ENCODE results near the gene NEK7. TPM values are rescaled to one million over a fixed set of nuclear protein-coding genes. Genes with fewer than 3 reads are reported as not detected.

NEK7 gene
- polyA plus RNA-seq, 1 donor (not counting 4 experiments of a cell fraction or from before 2014, with no cell fraction given): 56.8 TPM

DNA sequence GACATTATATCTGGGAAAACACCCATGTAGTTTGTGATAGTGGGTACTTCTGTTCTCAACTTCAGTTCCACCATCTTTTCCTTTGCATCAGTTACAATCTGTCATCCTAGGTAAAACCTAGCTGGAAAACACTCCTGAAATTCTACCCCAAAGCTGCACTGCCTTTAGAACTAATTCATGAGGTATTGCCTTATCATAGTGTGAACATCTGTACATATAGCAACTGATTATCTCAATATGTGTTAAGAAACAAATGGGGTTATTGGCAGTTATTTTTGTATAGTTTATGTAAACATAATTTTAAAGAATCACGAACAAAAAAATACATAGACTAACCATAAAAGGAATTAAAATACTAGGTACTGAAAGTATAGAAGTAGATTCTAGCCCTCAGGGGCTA lies 6.4 kb upstream of the NEK7 start:
- no peaks in the 10 kb centered on the region for H3K36me3 ChIP-seq (ENCODE audit: control insufficient read depth in 2 of 2, extremely low read depth in 1 of 2, insufficient read depth in 2 of 2, low read length in 2 of 2)
- H3K9me3 ChIP-seq (ENCODE audit: control insufficient read depth, low read depth, low read length): no peaks in the 10 kb centered on the region
- H4K20me1 ChIP-seq (ENCODE audit: control insufficient read depth, extremely low read depth, insufficient read depth, low read length): no peaks in the 10 kb centered on the region
- dilution Hi-C loops (cut with MboI; ENCODE audit: extremely low pct_ligation_motif_present, low sequenced_read_pairs): no loop called here
- no peaks in the 10 kb centered on the region for H3K79me2 ChIP-seq (ENCODE audit: control insufficient read depth, insufficient read depth, low read length)
- no peak for DNase-seq (ENCODE audit: low read depth, low spot score)
- no peaks in the 10 kb centered on the region for H3K4me1 ChIP-seq (ENCODE audit: control insufficient read depth, extremely low read depth, insufficient read depth, low read length)
- no peak overlapping the region for H2AFZ ChIP-seq (ENCODE audit: control insufficient read depth, low read length)
- no peak overlapping the region for H3K4me3 ChIP-seq (ENCODE audit: control insufficient read depth in 2 of 3, extremely low read depth in 1 of 3, insufficient read depth in 2 of 3, low read depth in 1 of 3, low read length in 3 of 3)
- no peak overlapping the region for H3K27ac ChIP-seq (ENCODE audit: control insufficient read depth, insufficient read depth, low read length)
- H3K9ac ChIP-seq (ENCODE audit: control insufficient read depth, extremely low read depth, insufficient read depth, low read length): no peak overlapping the region
- no peak for FAIRE-seq
- H3K9me1 ChIP-seq (ENCODE audit: control insufficient read depth, extremely low read depth, insufficient read depth, low read length): no peaks in the 10 kb centered on the region
- no peaks in the 10 kb centered on the region for H3K27me3 ChIP-seq (ENCODE audit: control insufficient read depth, extremely low read depth, insufficient read depth, low read length)
- no peak overlapping the region for H3K4me2 ChIP-seq (ENCODE audit: control insufficient read depth, extremely low read depth, insufficient read depth, low read depth, low read length)
- TF ChIP-seq, protein P1, sequence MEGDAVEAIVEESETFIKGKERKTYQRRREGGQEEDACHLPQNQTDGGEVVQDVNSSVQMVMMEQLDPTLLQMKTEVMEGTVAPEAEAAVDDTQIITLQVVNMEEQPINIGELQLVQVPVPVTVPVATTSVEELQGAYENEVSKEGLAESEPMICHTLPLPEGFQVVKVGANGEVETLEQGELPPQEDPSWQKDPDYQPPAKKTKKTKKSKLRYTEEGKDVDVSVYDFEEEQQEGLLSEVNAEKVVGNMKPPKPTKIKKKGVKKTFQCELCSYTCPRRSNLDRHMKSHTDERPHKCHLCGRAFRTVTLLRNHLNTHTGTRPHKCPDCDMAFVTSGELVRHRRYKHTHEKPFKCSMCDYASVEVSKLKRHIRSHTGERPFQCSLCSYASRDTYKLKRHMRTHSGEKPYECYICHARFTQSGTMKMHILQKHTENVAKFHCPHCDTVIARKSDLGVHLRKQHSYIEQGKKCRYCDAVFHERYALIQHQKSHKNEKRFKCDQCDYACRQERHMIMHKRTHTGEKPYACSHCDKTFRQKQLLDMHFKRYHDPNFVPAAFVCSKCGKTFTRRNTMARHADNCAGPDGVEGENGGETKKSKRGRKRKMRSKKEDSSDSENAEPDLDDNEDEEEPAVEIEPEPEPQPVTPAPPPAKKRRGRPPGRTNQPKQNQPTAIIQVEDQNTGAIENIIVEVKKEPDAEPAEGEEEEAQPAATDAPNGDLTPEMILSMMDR (optimal IDR thresholded peaks at IDR 0.05 in 1 of 3, IDR thresholded peaks at IDR 0.05 in 1 of 3, conservative IDR thresholded peaks at IDR 0.05 in 1 of 3; ENCODE audit: extremely low read depth in 1 of 3, insufficient read depth in 2 of 3, low read length in 3 of 3): no peak
- TF ChIP-seq EZH2 (IDR thresholded peaks at IDR 0.05; ENCODE audit: low read length): no peak

DNA sequence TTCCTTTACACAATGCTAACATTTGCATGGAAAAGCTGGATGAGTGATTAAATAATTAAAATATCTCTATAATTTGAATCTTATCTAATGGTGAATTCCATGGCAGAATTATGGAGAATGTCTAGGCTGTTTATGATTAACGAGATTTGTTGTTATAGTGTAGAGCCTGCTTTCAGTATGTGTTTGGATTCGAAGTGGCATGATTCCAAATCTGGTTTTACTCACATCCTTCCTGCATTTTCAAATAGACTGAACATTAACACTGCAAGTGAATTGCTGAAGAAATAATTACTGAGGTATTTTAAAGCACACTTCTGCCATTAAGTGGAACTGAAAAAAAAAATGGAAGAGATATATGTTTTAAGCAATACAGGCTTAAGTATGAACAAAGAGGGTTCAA lies 5.1 kb upstream of the NEK7 start:
- no peaks in the 10 kb centered on the region for H3K9me3 ChIP-seq (ENCODE audit: control insufficient read depth, low read depth, low read length)
- FAIRE-seq: no peak
- H3K79me2 ChIP-seq (ENCODE audit: control insufficient read depth, insufficient read depth, low read length): no peaks in the 10 kb centered on the region
- no peak overlapping the region for H3K4me2 ChIP-seq (ENCODE audit: control insufficient read depth, extremely low read depth, insufficient read depth, low read depth, low read length)
- DNase-seq (ENCODE audit: low read depth, low spot score): no peak
- no peak overlapping the region for H3K9ac ChIP-seq (ENCODE audit: control insufficient read depth, extremely low read depth, insufficient read depth, low read length)
- H3K4me1 ChIP-seq (ENCODE audit: control insufficient read depth, extremely low read depth, insufficient read depth, low read length): no peaks in the 10 kb centered on the region
- no peaks in the 10 kb centered on the region for H4K20me1 ChIP-seq (ENCODE audit: control insufficient read depth, extremely low read depth, insufficient read depth, low read length)
- dilution Hi-C loops (cut with MboI; ENCODE audit: extremely low pct_ligation_motif_present, low sequenced_read_pairs): no loop called here
- H3K9me1 ChIP-seq (ENCODE audit: control insufficient read depth, extremely low read depth, insufficient read depth, low read length): no peaks in the 10 kb centered on the region
- H3K27ac ChIP-seq (ENCODE audit: control insufficient read depth, insufficient read depth, low read length): no peak overlapping the region
- H3K27me3 ChIP-seq (ENCODE audit: control insufficient read depth, extremely low read depth, insufficient read depth, low read length): no peaks in the 10 kb centered on the region
- H2AFZ ChIP-seq (ENCODE audit: control insufficient read depth, low read length): no peak overlapping the region
- H3K36me3 ChIP-seq (ENCODE audit: control insufficient read depth in 2 of 2, extremely low read depth in 1 of 2, insufficient read depth in 2 of 2, low read length in 2 of 2): no peaks in the 10 kb centered on the region
- no peak overlapping the region for H3K4me3 ChIP-seq (ENCODE audit: control insufficient read depth in 2 of 3, extremely low read depth in 1 of 3, insufficient read depth in 2 of 3, low read depth in 1 of 3, low read length in 3 of 3)
- TF ChIP-seq, protein P1 (optimal IDR thresholded peaks at IDR 0.05 in 1 of 3, IDR thresholded peaks at IDR 0.05 in 1 of 3, conservative IDR thresholded peaks at IDR 0.05 in 1 of 3; ENCODE audit: extremely low read depth in 1 of 3, insufficient read depth in 2 of 3, low read length in 3 of 3): no peak
- no peak for TF ChIP-seq EZH2 (IDR thresholded peaks at IDR 0.05; ENCODE audit: low read length)

Measured in keratinocyte (primary cell).